ENCODE data around the gene METTL9. TPM values are rescaled to one million over a fixed set of nuclear protein-coding genes. Genes with fewer than 3 reads are reported as not detected.
"Not testable (repeated sequence)": the region's sequence is repeated elsewhere in the genome, so short reads cannot be mapped to it uniquely, and the experiment has no call there.

METTL9 gene
- polyA plus RNA-seq, 1 donor from 2014 or later = 78.5 TPM

GRCh38 chr16:21565861-21566669 is 33.3 kb upstream of the METTL9 start:
- peaks cover 0 to 3% (median 0%) of the 10 kb centered on the region in 3 donors for H3K4me1 Mint-ChIP-seq
- no peak overlapping the region for H3K27ac Mint-ChIP-seq
- no peaks in the 10 kb centered on the region for H3K36me3 Mint-ChIP-seq
- peak overlapping the region in 1 of 4 donors; percentile 15 for H3K4me3 Mint-ChIP-seq
- no peaks in the 10 kb centered on the region for H3K9me3 Mint-ChIP-seq
- H3K27me3 Mint-ChIP-seq = peaks cover 5% of the 10 kb centered on the region

DNA sequence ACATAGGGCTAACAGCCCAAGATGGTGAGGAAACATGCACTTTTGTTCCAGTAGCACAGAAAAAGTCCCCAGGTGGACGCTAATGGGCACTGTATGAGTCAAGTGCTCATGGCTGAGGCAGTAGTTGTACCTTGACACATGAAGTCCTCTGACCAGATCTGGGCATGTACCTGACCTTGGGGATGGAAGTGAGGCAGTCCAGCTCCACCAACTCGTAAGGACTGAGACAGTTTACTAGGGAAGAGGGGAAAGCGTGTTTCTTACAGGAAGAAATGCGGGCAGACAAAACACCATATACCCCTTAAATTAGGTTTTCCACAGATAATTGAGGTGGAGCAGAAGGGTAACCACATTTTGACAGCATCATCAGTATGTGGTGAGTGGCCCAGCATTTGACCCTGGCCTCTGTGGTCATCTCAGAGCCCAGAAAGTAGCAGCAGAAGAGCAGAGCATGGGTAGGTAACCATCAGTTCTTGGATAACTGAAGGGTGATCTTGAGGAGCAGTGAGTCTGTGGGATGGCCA is 32.4 kb upstream of the METTL9 start:
- Mint-ChIP-seq H3K27me3 (peaks cover 8% of the 10 kb centered on the region), H3K36me3 (no peaks in the 10 kb centered on the region), H3K4me3 (no peak overlapping the region), H3K27ac (no peak overlapping the region), H3K4me1 (peaks cover 0 to 3% (median 2%) of the 10 kb centered on the region in 3 donors), H3K9me3 (no peaks in the 10 kb centered on the region)

GRCh38 chr16:21567496-21567895 is 31.9 kb upstream of the METTL9 start:
- not testable (repeated sequence) for H3K4me1 Mint-ChIP-seq, H3K27me3 Mint-ChIP-seq, H3K4me3 Mint-ChIP-seq, H3K36me3 Mint-ChIP-seq, H3K27ac Mint-ChIP-seq, H3K9me3 Mint-ChIP-seq

GRCh38 chr16:21568502-21569189 is 30.7 kb upstream of the METTL9 start:
- Mint-ChIP-seq H3K4me3 (no peak overlapping the region), H3K27me3 (peaks cover 8% of the 10 kb centered on the region), H3K27ac (no peak overlapping the region), H3K4me1 (peaks cover 0 to 3% (median 3%) of the 10 kb centered on the region in 3 donors), H3K36me3 (no peaks in the 10 kb centered on the region), H3K9me3 (no peaks in the 10 kb centered on the region)

GRCh38 chr16:21570676-21571017 is 28.7 kb upstream of the METTL9 start:
- H3K4me3 Mint-ChIP-seq = no peak overlapping the region
- H3K9me3 Mint-ChIP-seq = no peaks in the 10 kb centered on the region
- H3K4me1 Mint-ChIP-seq = peaks cover 0 to 3% (median 3%) of the 10 kb centered on the region in 3 donors
- H3K36me3 Mint-ChIP-seq = no peaks in the 10 kb centered on the region
- H3K27me3 Mint-ChIP-seq = peaks cover 8% of the 10 kb centered on the region
- no peak overlapping the region for H3K27ac Mint-ChIP-seq

DNA sequence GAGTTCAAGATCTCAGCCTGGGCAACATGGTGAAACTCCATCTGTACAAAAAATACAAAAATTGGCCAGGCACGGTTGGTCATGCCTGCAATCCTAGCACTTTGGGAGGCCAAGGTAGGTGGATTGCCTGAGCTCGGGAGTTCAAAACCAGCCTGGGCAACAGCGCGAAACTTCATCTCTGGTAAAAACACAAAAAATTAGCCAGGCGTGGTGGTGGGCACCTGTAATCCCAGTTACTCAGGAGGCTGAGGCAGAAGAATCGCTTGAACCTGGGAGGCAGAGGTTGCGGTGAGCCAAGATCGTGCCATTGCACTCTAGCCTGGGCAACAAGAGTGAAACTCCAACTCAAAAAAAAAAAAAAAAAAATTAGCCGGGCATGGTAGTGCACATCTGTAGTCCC is 25.9 kb upstream of the METTL9 start:
- H3K9me3 Mint-ChIP-seq, H3K4me1 Mint-ChIP-seq, H3K36me3 Mint-ChIP-seq, H3K4me3 Mint-ChIP-seq, H3K27ac Mint-ChIP-seq: not testable (repeated sequence)
- H3K27me3 Mint-ChIP-seq = peaks cover 12% of the 10 kb centered on the region

- H3K27ac Mint-ChIP-seq = no peak overlapping the region
- H3K4me3 Mint-ChIP-seq = no peak overlapping the region
- H3K9me3 Mint-ChIP-seq = peaks cover 0 to 2% (median 0%) of the 10 kb centered on the region in 3 donors
- no peaks in the 10 kb centered on the region for H3K36me3 Mint-ChIP-seq
- H3K27me3 Mint-ChIP-seq = peaks cover 12% of the 10 kb centered on the region
- H3K4me1 Mint-ChIP-seq = peaks cover 0 to 3% (median 0%) of the 10 kb centered on the region in 3 donors
These were observed 25.0 kb upstream of the METTL9 start for GRCh38 chr16:21574372-21574771.

DNA sequence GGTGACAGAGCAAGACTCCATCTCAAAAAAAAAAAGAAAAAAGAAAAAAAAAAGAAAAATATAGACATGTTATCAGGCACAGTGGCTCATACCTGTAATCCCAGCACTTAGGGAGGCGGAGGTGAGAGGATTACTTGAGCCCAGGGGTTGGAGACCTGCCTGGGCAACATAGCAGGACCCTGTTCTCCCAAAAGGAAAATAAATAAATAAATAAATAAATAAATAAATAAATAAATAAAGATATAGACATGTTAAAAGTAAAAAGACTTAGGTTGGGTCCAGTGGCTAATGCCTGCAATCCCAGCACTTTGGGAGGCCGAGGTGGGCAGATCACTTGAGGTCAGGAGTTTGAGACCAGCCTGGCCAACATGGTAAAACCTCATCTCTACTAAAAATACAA is 23.1 kb upstream of the METTL9 start:
- not testable (repeated sequence) for H3K27ac Mint-ChIP-seq, H3K36me3 Mint-ChIP-seq, H3K9me3 Mint-ChIP-seq, H3K27me3 Mint-ChIP-seq, H3K4me1 Mint-ChIP-seq, H3K4me3 Mint-ChIP-seq

DNA sequence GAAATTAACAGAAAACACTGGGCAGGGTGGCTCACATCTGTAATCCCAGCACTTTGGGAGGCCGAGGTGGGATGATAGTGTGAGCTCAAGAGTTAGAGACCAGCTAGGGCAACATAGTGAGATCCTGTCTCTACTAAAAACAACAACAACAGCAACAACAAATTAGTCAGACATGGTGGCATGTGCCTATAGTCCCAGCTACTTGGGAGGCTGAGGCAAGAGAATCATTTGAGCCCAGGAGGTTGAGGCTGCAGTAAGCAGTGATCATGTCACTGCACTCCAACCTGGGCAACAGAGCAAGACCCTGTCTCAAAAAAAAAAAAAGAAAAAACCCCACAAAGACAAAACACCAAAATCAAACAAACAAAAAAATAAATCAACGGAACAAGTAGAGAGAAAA is 21.9 kb upstream of the METTL9 start:
- H3K27me3 Mint-ChIP-seq, H3K4me3 Mint-ChIP-seq, H3K36me3 Mint-ChIP-seq, H3K4me1 Mint-ChIP-seq, H3K9me3 Mint-ChIP-seq: not testable (repeated sequence)
- peak overlapping the region in 1 of 3 donors; percentile 6 for H3K27ac Mint-ChIP-seq

DNA sequence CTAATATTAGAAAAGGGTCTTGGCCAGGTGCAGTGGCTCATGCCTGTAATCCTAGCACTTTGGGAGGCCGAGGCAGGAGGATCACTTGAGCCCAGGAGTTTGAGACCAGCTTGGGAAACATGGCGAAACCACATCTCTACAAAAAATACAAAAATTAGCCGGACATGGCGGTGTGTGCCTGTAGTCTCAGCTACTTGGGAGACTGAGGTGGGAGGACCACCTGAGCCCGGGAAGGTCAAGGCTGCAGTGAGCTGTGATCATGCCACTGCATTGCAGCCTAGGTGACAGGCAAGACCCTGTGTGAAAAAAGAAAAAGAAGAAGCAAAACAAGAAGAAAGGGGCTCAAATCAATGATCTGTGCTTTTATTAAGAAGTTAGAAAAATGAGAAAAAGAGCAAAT is 21.1 kb upstream of the METTL9 start:
- not testable (repeated sequence) for H3K4me3 Mint-ChIP-seq, H3K4me1 Mint-ChIP-seq, H3K27ac Mint-ChIP-seq, H3K9me3 Mint-ChIP-seq, H3K36me3 Mint-ChIP-seq, H3K27me3 Mint-ChIP-seq

GRCh38 chr16:21580131-21580530 is 19.2 kb upstream of the METTL9 start:
- H3K27me3 Mint-ChIP-seq, H3K9me3 Mint-ChIP-seq, H3K36me3 Mint-ChIP-seq, H3K4me1 Mint-ChIP-seq, H3K4me3 Mint-ChIP-seq, H3K27ac Mint-ChIP-seq: not testable (repeated sequence)

GRCh38 chr16:21580807-21581206 is 18.6 kb upstream of the METTL9 start:
- H3K27me3 Mint-ChIP-seq = peaks cover 7% of the 10 kb centered on the region
- H3K36me3 Mint-ChIP-seq = no peaks in the 10 kb centered on the region
- peaks cover 0 to 4% (median 4%) of the 10 kb centered on the region in 3 donors for H3K4me1 Mint-ChIP-seq
- no peak overlapping the region for H3K27ac Mint-ChIP-seq
- no peak overlapping the region for H3K4me3 Mint-ChIP-seq
- peaks cover 0 to 3% (median 0%) of the 10 kb centered on the region in 3 donors for H3K9me3 Mint-ChIP-seq

- no peak overlapping the region for H3K27ac Mint-ChIP-seq
- H3K4me3 Mint-ChIP-seq = no peak overlapping the region
- H3K36me3 Mint-ChIP-seq = no peaks in the 10 kb centered on the region
- no peaks in the 10 kb centered on the region for H3K9me3 Mint-ChIP-seq
- peaks cover 0 to 5% (median 4%) of the 10 kb centered on the region in 3 donors for H3K4me1 Mint-ChIP-seq
- H3K27me3 Mint-ChIP-seq = no peaks in the 10 kb centered on the region
These were observed 14.6 kb upstream of the METTL9 start for GRCh38 chr16:21584817-21585216.

DNA sequence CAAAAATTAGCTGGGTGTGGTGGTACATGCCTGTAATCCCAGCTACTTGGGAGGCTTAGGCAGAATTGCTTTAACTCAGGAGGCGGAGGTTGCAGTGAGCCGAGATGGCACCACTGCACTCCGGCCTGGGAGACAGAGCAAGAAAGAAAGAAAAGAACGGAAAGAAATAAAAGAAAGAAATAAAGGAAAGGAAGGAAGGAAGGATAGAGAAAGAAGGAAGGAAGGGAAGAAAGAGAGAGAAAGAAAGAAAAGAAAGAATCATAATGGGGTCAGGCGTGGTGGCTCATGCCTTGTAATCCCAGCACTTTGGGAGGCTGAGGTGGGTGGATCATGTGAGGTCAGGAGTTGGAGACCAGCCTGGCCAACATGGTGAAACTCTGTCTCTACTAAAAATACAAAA is 10.8 kb upstream of the METTL9 start:
- H3K27me3 Mint-ChIP-seq, H3K36me3 Mint-ChIP-seq, H3K4me3 Mint-ChIP-seq, H3K4me1 Mint-ChIP-seq, H3K27ac Mint-ChIP-seq, H3K9me3 Mint-ChIP-seq: not testable (repeated sequence)

DNA sequence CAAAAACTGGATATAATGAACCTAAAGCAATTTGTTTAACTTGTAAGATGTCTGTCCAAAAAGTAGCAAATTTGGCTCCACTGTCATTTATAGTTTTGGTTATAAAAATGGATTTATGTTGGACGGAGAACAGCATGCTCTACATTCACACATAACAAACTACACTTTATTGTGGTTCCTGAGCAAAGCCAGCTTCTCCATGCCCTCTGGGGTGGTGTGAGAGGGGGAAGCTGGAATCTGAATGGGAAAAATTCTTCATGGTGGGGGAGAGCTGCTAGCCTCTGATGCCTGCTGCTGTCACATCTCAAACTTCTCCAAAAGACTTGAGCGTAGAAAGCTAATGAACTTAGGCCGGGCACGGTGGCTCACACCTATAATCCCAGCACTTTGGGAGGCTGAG is 9.8 kb upstream of the METTL9 start:
- Mint-ChIP-seq H3K27ac (no peak overlapping the region), H3K36me3 (no peaks in the 10 kb centered on the region), H3K4me1 (peaks cover 3 to 8% (median 5%) of the 10 kb centered on the region in 3 donors), H3K4me3 (no peak overlapping the region), H3K9me3 (no peaks in the 10 kb centered on the region), H3K27me3 (no peaks in the 10 kb centered on the region)

- Mint-ChIP-seq H3K4me1 (peaks cover 3 to 8% (median 5%) of the 10 kb centered on the region in 3 donors), H3K4me3 (no peak overlapping the region), H3K27ac (peak overlapping the region in 1 of 3 donors; percentile 39), H3K9me3 (no peaks in the 10 kb centered on the region), H3K36me3 (no peaks in the 10 kb centered on the region), H3K27me3 (no peaks in the 10 kb centered on the region)
These were observed 9.1 kb upstream of the METTL9 start for GRCh38 chr16:21590287-21590686.
